Activated CD4-positive, alpha-beta T cell treated with anti-CD3 and anti-CD28 coated beads, Interleukin-2, amount 10 ng/mL, durations not matched to agents 7 days and 5 days (primary cell): ENCODE results near the gene MROH8. TPM values are rescaled to one million over a fixed set of nuclear protein-coding genes. Genes with fewer than 3 reads are reported as not detected.
"Not testable (repeated sequence)": the region's sequence is repeated elsewhere in the genome, so short reads cannot be mapped to it uniquely, and the experiment has no call there.

Experiments
- CTCF ChIA-PET: fragments of 350-600 bp; sonication (Branson Sonifier 250); formaldehyde crosslinking; loops from one replicate; lab custom pipeline; 2021; ENCODE audit warnings: antibody characterized with exemption; lab: Charles Lee
- POLR2A ChIA-PET: fragments of 350-600 bp; sonication (Branson Sonifier 250); formaldehyde crosslinking; loops from one replicate; lab custom pipeline; 2021; ENCODE audit warnings: antibody characterized with exemption; lab: Charles Lee
- DNase-seq: peaks from one replicate; pipeline ENCODE4 v3.0.0-alpha.2; 2020
- H3K27ac Mint-ChIP-seq: one replicate; pipeline ENCODE4 v1.8.0; 2021; ENCODE audit warnings: mild to moderate bottlenecking, moderate library complexity, mixed read lengths
- H3K27me3 Mint-ChIP-seq: one replicate; pipeline ENCODE4 v1.8.0; 2021; ENCODE audit warnings: mixed read lengths
- H3K36me3 Mint-ChIP-seq: one replicate; pipeline ENCODE4 v1.8.0; 2021; ENCODE audit warnings: low read depth, mixed read lengths
- H3K4me1 Mint-ChIP-seq: one replicate; pipeline ENCODE4 v1.8.0; 2021; ENCODE audit warnings: mixed read lengths
- H3K4me3 Mint-ChIP-seq: one replicate; pipeline ENCODE4 v1.8.0; 2021; ENCODE audit warnings: mild to moderate bottlenecking, moderate library complexity, mixed read lengths
- H3K9me3 Mint-ChIP-seq: one replicate; pipeline ENCODE4 v1.8.0; 2021; ENCODE audit warnings: mixed read lengths
- total RNA-seq, 2 experiments: library from RNA; stranded (reverse); gene quantifications; one replicate each; pipeline ENCODE4 v1.2.3, GENCODE V29; 2021

Gene MROH8
- total RNA-seq, 2 experiments from 2014 or later, result 2.5 to 3.0 TPM

DNA sequence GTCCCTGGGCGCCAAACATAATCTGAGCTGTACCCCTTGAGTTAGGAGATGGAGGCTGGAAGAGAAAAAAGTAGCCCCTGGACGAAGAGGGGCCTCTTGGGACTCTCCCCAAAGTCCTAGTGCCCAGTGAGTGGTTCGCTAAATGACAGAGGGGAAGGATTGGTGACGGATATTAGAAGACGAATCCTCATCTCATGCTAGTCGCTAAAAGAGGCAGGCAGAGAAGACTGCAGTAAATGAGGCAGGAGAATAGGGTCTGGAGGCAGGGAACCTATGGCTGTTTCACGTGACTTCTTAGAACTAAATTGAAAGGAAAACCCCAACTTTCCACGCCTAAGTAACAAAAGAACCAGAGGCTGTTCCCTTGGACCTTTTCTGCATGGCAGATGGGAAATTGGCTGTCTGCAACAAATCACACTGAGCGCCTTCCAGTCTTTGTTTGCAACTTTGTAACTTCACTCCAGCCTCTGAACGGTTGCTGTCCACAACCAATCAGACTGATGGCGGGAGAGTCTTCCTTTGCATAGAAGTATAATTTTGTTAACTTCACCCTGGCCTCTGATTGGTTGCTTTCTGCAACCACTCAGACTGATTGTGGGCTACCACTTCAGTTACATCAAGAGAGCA, 82.8 kb downstream of the MROH8 start:
- peak; percentile 7 for DNase-seq
- peak overlapping the region; percentile 99 for H3K4me3 Mint-ChIP-seq

GRCh38 chr20:37095599-37096414, 83.5 kb downstream of the MROH8 start, which contains the start of gene RBL1:
Gene RBL1 (minus strand): TSS chr20:37095997. CDS start chr20:37095928, 69 bp downstream.
- Mint-ChIP-seq H3K4me3 (peak within 1 kb of the TSS; percentile 99), H3K27ac (peak within 1 kb of the TSS; percentile 100), H3K9me3 (no peaks in the 10 kb centered on the region), H3K4me1 (peaks cover 46% of the 10 kb centered on the region), H3K27me3 (no peaks in the 10 kb centered on the region), H3K36me3 (peaks cover 29% of the 10 kb centered on the region)
- POLR2A ChIA-PET, result interaction anchor here (0.5 to 1.8 kb wide), 5 partner anchors 17 to 385 kb away, joined by 3 to 7 read pairs (median 4); partner anchors contain the start of gene RPN2
- peak; percentile 90 for DNase-seq
- CTCF ChIA-PET, result interaction anchor here (0.5 to 1.2 kb wide), 7 partner anchors 8 to 196 kb away, joined by 3 to 6 read pairs (median 3); no protein-coding TSS in a partner anchor

More for the DNA sequence above, 82.8 kb downstream of the MROH8 start:
- H3K27me3 Mint-ChIP-seq, result no peaks in the 10 kb centered on the region
- no peaks in the 10 kb centered on the region for H3K9me3 Mint-ChIP-seq
- ChIA-PET CTCF (interaction anchor here (0.6 to 1.2 kb wide), 3 partner anchors 23 to 102 kb away, joined by 3 to 4 read pairs (median 3); no protein-coding TSS in a partner anchor), POLR2A (interaction anchor here (0.5 to 1.8 kb wide), 2 partner anchors 63 to 82 kb away, joined by 4 to 6 read pairs; partner anchors contain the start of gene RPN2)
- peak overlapping the region; percentile 100 for H3K27ac Mint-ChIP-seq
- peaks cover 43% of the 10 kb centered on the region for H3K4me1 Mint-ChIP-seq
- H3K36me3 Mint-ChIP-seq, result peaks cover 24% of the 10 kb centered on the region

DNA sequence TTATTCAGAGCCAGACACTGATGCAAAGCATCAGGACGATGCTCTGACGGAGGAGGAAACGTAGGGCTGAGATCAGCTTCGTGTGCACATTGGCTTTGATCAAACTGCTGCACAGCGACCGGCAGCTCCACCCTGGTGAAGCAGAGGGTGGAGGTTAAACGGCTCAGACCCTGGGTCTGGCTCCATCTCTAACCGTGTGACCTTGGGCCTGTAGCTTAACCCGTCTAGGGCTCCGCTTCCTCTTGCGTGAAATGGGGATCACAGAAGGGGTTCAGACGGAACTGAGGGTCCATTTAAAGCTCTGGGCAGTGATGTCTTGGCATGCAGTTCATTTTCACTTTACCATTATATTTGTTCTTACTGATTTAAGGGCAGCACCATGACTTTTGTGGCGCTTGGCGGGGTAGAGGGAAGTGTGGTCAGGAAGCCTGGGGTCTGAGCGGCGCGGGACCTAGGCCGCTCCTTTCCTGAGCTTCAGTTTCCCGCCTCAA, 84.2 kb downstream of the MROH8 start:
- peaks cover 33% of the 10 kb centered on the region for H3K36me3 Mint-ChIP-seq
- CTCF ChIA-PET, result interaction anchor here (0.5 to 1.2 kb wide), 7 partner anchors 8 to 195 kb away, joined by 3 to 6 read pairs (median 3); no protein-coding TSS in a partner anchor
- no peaks in the 10 kb centered on the region for H3K9me3 Mint-ChIP-seq

DNA sequence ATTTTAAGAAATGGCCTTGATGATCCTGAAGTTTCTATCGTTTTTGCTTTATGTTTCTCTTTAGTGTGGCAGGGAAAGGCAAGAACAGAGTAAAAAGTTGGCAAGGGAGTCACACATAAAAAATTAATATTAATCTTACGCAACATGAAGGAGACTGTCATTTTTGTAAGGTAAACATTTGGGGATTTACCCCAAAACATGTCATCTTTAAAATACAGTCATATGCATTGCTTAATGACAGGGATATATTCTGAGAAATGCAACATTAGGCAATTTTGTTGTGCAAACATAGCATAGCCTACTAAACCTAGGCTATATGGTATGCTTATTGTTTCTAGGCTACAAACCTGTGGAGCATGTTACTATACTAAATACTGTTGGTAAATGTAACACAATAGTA, 88.9 kb downstream of the MROH8 start:
- no peak for DNase-seq
- CTCF ChIA-PET, result no interaction called here
- Mint-ChIP-seq H3K4me1 (peaks cover 50% of the 10 kb centered on the region), H3K27me3 (no peaks in the 10 kb centered on the region), H3K36me3 (peaks cover 61% of the 10 kb centered on the region), H3K27ac (no peak overlapping the region), H3K4me3 (no peak overlapping the region), H3K9me3 (no peaks in the 10 kb centered on the region)
- POLR2A ChIA-PET, result no interaction called here

More for the DNA sequence above, 84.2 kb downstream of the MROH8 start:
- DNase-seq, result peak; percentile 70
- Mint-ChIP-seq H3K27ac (peak overlapping the region; percentile 100), H3K4me1 (peaks cover 51% of the 10 kb centered on the region), H3K4me3 (peak overlapping the region; percentile 99), H3K27me3 (no peaks in the 10 kb centered on the region)
- POLR2A ChIA-PET, result interaction anchor here (0.5 to 1.8 kb wide), 6 partner anchors 17 to 385 kb away, joined by 3 to 7 read pairs (median 4); partner anchors contain the start of gene RPN2

- ChIA-PET POLR2A (no interaction called here), CTCF (interaction anchor here (0.8 to 2.1 kb wide), 2 partner anchors 8 to 74 kb away, joined by 3 to 9 read pairs; no protein-coding TSS in a partner anchor)
- no peak overlapping the region for H3K4me3 Mint-ChIP-seq
- no peaks in the 10 kb centered on the region for H3K27me3 Mint-ChIP-seq
- peaks cover 58% of the 10 kb centered on the region for H3K36me3 Mint-ChIP-seq
- peaks cover 38% of the 10 kb centered on the region for H3K4me1 Mint-ChIP-seq
- H3K9me3 Mint-ChIP-seq, result no peaks in the 10 kb centered on the region
- H3K27ac Mint-ChIP-seq, result peak overlapping the region; percentile 72
- peak; percentile 62 for DNase-seq
Observed at GRCh38 chr20:37081717-37082289, 97.5 kb downstream of the MROH8 start.

- Mint-ChIP-seq H3K9me3 (peaks cover 3% of the 10 kb centered on the region), H3K27ac (no peak overlapping the region), H3K4me3 (no peak overlapping the region), H3K4me1 (peaks cover 63% of the 10 kb centered on the region), H3K36me3 (peaks cover 67% of the 10 kb centered on the region), H3K27me3 (no peaks in the 10 kb centered on the region)
- no peak for DNase-seq
- CTCF ChIA-PET, result interaction anchor here (0.6 to 0.7 kb wide), 2 partner anchors 8 to 12 kb away, joined by 3 to 4 read pairs; no protein-coding TSS in a partner anchor
- POLR2A ChIA-PET, result no interaction called here
Observed at GRCh38 chr20:37077009-37077408, 102.3 kb downstream of the MROH8 start.

DNA sequence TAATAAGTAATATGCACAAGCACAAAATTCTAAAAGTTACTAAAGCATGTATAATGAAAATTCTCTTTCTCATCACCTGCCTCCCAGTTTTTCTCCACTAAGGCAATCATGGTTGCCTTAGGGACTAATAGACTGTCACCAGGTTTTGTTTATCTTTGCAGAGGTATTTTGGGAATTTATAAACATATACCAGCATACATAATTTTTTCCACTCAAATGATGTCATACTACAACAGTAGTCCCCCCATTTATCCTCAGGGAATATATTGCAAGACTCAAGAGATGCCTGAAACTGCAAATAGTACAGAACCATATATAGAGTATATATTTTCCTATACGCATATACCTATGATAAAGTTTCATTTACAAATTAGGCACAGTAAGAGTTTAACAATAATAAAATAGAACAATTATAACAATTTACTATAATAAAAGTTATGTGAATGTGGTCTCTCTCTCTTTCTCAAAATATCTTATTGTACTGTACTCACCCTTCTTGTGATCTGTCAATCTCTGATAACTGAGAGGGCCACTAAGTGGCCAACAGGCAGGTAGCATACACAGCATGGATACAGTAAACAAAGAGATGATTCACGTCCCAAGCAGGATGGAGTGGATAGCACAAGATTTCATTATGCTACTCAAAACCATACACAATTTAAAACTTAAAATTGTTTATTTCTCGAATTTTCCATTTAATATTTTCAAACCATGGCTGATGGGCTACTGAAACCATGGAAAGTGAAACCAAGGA, 103.2 kb downstream of the MROH8 start:
- ChIA-PET POLR2A (no interaction called here), CTCF (no interaction called here)
- no peak for DNase-seq
- Mint-ChIP-seq H3K27ac (no peak overlapping the region), H3K9me3 (peaks cover 3% of the 10 kb centered on the region), H3K4me3 (no peak overlapping the region), H3K4me1 (peaks cover 63% of the 10 kb centered on the region), H3K27me3 (no peaks in the 10 kb centered on the region), H3K36me3 (peaks cover 68% of the 10 kb centered on the region)

DNA sequence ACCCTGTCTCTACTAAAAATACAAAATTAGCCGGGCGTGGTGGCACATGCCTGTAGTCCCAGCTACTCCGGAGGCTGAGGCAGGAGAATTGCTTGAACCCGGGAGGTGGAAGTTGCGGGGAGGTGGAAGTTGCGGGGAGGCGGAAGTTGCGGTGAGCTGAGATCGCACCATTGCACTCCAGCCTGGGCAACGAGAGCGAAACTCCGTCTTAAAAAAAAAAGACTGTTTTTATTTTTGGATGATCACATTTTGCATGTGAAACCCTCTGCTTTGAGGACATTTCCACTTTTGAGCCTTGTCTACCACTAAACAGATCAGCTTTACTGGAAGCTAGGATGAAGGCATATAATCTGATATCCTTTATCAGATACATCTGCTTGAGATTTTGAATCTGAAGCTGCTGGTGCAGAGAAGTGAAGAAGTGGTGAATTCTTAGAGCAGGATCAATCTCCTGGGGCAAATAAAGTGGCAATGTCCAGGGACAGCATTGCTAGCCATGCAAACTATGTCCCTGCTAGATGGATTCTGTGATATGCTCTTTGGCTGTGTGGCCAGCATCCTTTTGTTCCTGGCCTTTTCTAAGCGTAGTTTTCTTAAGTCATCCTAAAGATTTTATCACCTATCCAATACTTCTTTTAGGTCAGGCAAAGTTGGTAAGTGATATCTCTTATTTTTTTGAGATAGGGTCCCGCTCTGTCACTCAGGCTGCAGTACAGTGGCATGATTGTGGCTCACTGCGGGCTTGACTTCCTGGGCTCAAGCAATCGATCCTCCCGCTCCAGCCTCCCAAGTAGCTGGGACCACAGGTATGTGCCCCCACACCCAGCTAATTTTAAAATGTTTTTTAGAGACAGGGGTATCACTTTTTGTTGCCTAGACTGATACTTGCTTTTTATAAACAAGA, 106.8 kb downstream of the MROH8 start:
- Mint-ChIP-seq H3K4me1 (peaks cover 48% of the 10 kb centered on the region), H3K27ac (peak overlapping the region; percentile 85), H3K36me3 (peaks cover 53% of the 10 kb centered on the region), H3K27me3 (no peaks in the 10 kb centered on the region), H3K4me3 (no peak overlapping the region), H3K9me3 (peaks cover 3% of the 10 kb centered on the region)
- ChIA-PET POLR2A (no interaction called here), CTCF (interaction anchor here (0.6 to 1.7 kb wide), 5 partner anchors 10 to 147 kb away, joined by 3 to 5 read pairs (median 3); no protein-coding TSS in a partner anchor)
- no peak for DNase-seq

- DNase-seq, result peak; percentile 34
- Mint-ChIP-seq H3K27ac (peak overlapping the region; percentile 85), H3K4me3 (peak overlapping the region; percentile 24), H3K9me3 (peaks cover 3% of the 10 kb centered on the region), H3K36me3 (peaks cover 57% of the 10 kb centered on the region), H3K27me3 (no peaks in the 10 kb centered on the region), H3K4me1 (peaks cover 45% of the 10 kb centered on the region)
- ChIA-PET POLR2A (no interaction called here), CTCF (interaction anchor here (1.0 kb wide), 1 partner anchor 28 kb away, joined by 3 read pairs; no protein-coding TSS in a partner anchor)
Observed at GRCh38 chr20:37071481-37071911, 107.9 kb downstream of the MROH8 start.

DNA sequence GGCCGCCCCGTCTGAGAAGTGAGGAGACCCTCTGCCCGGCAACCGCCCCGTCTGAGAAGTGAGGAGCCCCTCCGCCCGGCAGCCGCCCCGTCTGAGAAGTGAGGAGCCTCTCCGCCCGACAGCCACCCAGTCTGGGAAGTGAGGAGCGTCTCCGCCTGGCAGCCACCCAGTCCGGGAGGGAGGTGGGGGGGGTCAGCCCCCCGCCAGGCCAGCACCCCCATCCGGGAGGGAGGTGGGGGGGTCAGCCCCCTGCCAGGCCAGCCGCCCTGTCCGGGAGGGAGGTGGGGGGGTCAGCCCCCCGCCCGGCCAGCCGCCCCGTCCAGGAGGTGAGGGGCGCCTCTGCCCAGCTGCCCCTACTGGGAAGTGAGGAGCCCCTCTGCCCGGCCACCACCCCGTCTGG, 109.8 kb downstream of the MROH8 start:
- DNase-seq, CTCF ChIA-PET, H3K27ac Mint-ChIP-seq, H3K9me3 Mint-ChIP-seq, H3K27me3 Mint-ChIP-seq, POLR2A ChIA-PET, H3K4me3 Mint-ChIP-seq: not testable (repeated sequence)
- Mint-ChIP-seq H3K4me1 (peaks cover 39% of the 10 kb centered on the region), H3K36me3 (peaks cover 58% of the 10 kb centered on the region)

GRCh38 chr20:37066168-37066567, 113.2 kb downstream of the MROH8 start:
- Mint-ChIP-seq H3K4me3 (no peak overlapping the region), H3K27ac (no peak overlapping the region), H3K36me3 (peaks cover 49% of the 10 kb centered on the region), H3K4me1 (peaks cover 8% of the 10 kb centered on the region), H3K9me3 (no peaks in the 10 kb centered on the region), H3K27me3 (no peaks in the 10 kb centered on the region)
- ChIA-PET CTCF (interaction anchor here (0.8 kb wide), 1 partner anchor 39 kb away, joined by 5 read pairs; no protein-coding TSS in a partner anchor), POLR2A (no interaction called here)
- DNase-seq, result no peak
